GM21737 (cell line): ENCODE results near the gene CCDC154.

Experiments used
- ATAC-seq: cut with Tn5 transposase; IDR thresholded peaks from one replicate; pipeline ENCODE4 v1.9.1; 2021; ENCODE audit warnings: mild to moderate bottlenecking, moderate library complexity; ENCODE audit not compliant: unreplicated experiment

Gene CCDC154

GRCh38 chr16:1393613-1394176 lies 50.7 kb downstream of the CCDC154 start:
- ATAC-seq, result no peak

GRCh38 chr16:1392826-1393225 lies 51.5 kb downstream of the CCDC154 start:
- ATAC-seq, result no peak

GRCh38 chr16:1390239-1390779 lies 54.0 kb downstream of the CCDC154 start:
- no peak for ATAC-seq

GRCh38 chr16:1389762-1390161 lies 54.6 kb downstream of the CCDC154 start:
- ATAC-seq, result no peak

- ATAC-seq, result no peak
Measured at GRCh38 chr16:1387331-1387730, 57.0 kb downstream of the CCDC154 start.

GRCh38 chr16:1385232-1385631 lies 59.1 kb downstream of the CCDC154 start:
- no peak for ATAC-seq
